ENCODE data around the gene MLIP. TPM values are rescaled to one million over a fixed set of nuclear protein-coding genes. Genes with fewer than 3 reads are reported as not detected.

The MLIP gene
- total and polyA plus RNA-seq, 3 experiments from 2014 or later, result not detected

- H3K4me1 Mint-ChIP-seq, result no peaks in the 10 kb centered on the region
These were observed 67.9 kb downstream of the MLIP start for GRCh38 chr6:54179152-54179551.

GRCh38 chr6:54183616-54184015 is 72.4 kb downstream of the MLIP start:
- no peaks in the 10 kb centered on the region for H3K27me3 Mint-ChIP-seq
- Histone ChIP-seq H3K36me3 (ENCODE audit: insufficient read depth, low read length) (no peaks in the 10 kb centered on the region), H3K4me3 (ENCODE audit: low read length) (no peak overlapping the region), H3K27ac (ENCODE audit: low read depth, low read length) (no peak overlapping the region), H3K27me3 (ENCODE audit: insufficient read depth, low read length, poor library complexity, severe bottlenecking) (no peaks in the 10 kb centered on the region), H3K9me3 (ENCODE audit: low read length) (no peaks in the 10 kb centered on the region), H3K4me1 (ENCODE audit: insufficient read depth, low read length) (no peaks in the 10 kb centered on the region)
- no peak overlapping the region for H3K27ac Mint-ChIP-seq
- POLR2A ChIA-PET, result no interaction called here
- CTCF ChIA-PET, result no interaction called here
- no peaks in the 10 kb centered on the region for H3K4me1 Mint-ChIP-seq
- H3K9me3 Mint-ChIP-seq, result peaks cover 0 to 7% (median 0%) of the 10 kb centered on the region in 5 donors
- H3K36me3 Mint-ChIP-seq, result no peaks in the 10 kb centered on the region
- DNase-seq, result no peak
- no peak overlapping the region for H3K4me3 Mint-ChIP-seq

More at GRCh38 chr6:54179152-54179551, 67.9 kb downstream of the MLIP start:
- CTCF ChIA-PET, result no interaction called here
- H3K9me3 ChIP-seq (ENCODE audit: low read length), result no peaks in the 10 kb centered on the region
- Mint-ChIP-seq H3K9me3 (peaks cover 0 to 14% (median 3%) of the 10 kb centered on the region in 5 donors), H3K27me3 (no peaks in the 10 kb centered on the region), H3K27ac (no peak overlapping the region), H3K36me3 (no peaks in the 10 kb centered on the region), H3K4me3 (no peak overlapping the region)
- no peaks in the 10 kb centered on the region for H3K4me1 ChIP-seq (ENCODE audit: insufficient read depth, low read length)
- no peak overlapping the region for H3K27ac ChIP-seq (ENCODE audit: low read depth, low read length)
- H3K36me3 ChIP-seq (ENCODE audit: insufficient read depth, low read length), result no peaks in the 10 kb centered on the region
- no peaks in the 10 kb centered on the region for H3K27me3 ChIP-seq (ENCODE audit: insufficient read depth, low read length, poor library complexity, severe bottlenecking)
- POLR2A ChIA-PET, result no interaction called here
- no peak overlapping the region for H3K4me3 ChIP-seq (ENCODE audit: low read length)
- DNase-seq, result no peak

GRCh38 chr6:54185885-54186284 is 74.6 kb downstream of the MLIP start:
- CTCF ChIA-PET, result no interaction called here
- H3K9me3 Mint-ChIP-seq, result peaks cover 0 to 3% (median 0%) of the 10 kb centered on the region in 5 donors
- no peaks in the 10 kb centered on the region for H3K4me1 Mint-ChIP-seq
- Histone ChIP-seq H3K36me3 (ENCODE audit: insufficient read depth, low read length) (no peaks in the 10 kb centered on the region), H3K4me3 (ENCODE audit: low read length) (no peak overlapping the region), H3K9me3 (ENCODE audit: low read length) (no peaks in the 10 kb centered on the region), H3K4me1 (ENCODE audit: insufficient read depth, low read length) (no peaks in the 10 kb centered on the region), H3K27me3 (ENCODE audit: insufficient read depth, low read length, poor library complexity, severe bottlenecking) (no peaks in the 10 kb centered on the region), H3K27ac (ENCODE audit: low read depth, low read length) (no peak overlapping the region)
- no peak overlapping the region for H3K4me3 Mint-ChIP-seq
- no peak for DNase-seq
- H3K27ac Mint-ChIP-seq, result no peak overlapping the region
- no peaks in the 10 kb centered on the region for H3K27me3 Mint-ChIP-seq
- POLR2A ChIA-PET, result no interaction called here
- H3K36me3 Mint-ChIP-seq, result no peaks in the 10 kb centered on the region

- no peak overlapping the region for H3K27ac Mint-ChIP-seq
- H3K36me3 Mint-ChIP-seq, result no peaks in the 10 kb centered on the region
- no peaks in the 10 kb centered on the region for H3K27me3 Mint-ChIP-seq
- Histone ChIP-seq H3K36me3 (ENCODE audit: insufficient read depth, low read length) (no peaks in the 10 kb centered on the region), H3K9me3 (ENCODE audit: low read length) (no peaks in the 10 kb centered on the region), H3K27ac (ENCODE audit: low read depth, low read length) (no peak overlapping the region), H3K27me3 (ENCODE audit: insufficient read depth, low read length, poor library complexity, severe bottlenecking) (no peaks in the 10 kb centered on the region), H3K4me3 (ENCODE audit: low read length) (no peak overlapping the region), H3K4me1 (ENCODE audit: insufficient read depth, low read length) (no peaks in the 10 kb centered on the region)
- H3K4me1 Mint-ChIP-seq, result no peaks in the 10 kb centered on the region
- ChIA-PET CTCF (no interaction called here), POLR2A (no interaction called here)
- H3K9me3 Mint-ChIP-seq, result peaks cover 0 to 3% (median 0%) of the 10 kb centered on the region in 5 donors
- H3K4me3 Mint-ChIP-seq, result no peak overlapping the region
- DNase-seq, result no peak
These were observed 77.6 kb downstream of the MLIP start for GRCh38 chr6:54188846-54189245.

- DNase-seq, result no peak
- no peak overlapping the region for H3K27ac Mint-ChIP-seq
- Histone ChIP-seq H3K9me3 (ENCODE audit: low read length) (no peaks in the 10 kb centered on the region), H3K4me3 (ENCODE audit: low read length) (no peak overlapping the region), H3K27me3 (ENCODE audit: insufficient read depth, low read length, poor library complexity, severe bottlenecking) (no peaks in the 10 kb centered on the region), H3K36me3 (ENCODE audit: insufficient read depth, low read length) (no peaks in the 10 kb centered on the region), H3K4me1 (ENCODE audit: insufficient read depth, low read length) (no peaks in the 10 kb centered on the region), H3K27ac (ENCODE audit: low read depth, low read length) (no peak overlapping the region)
- H3K4me3 Mint-ChIP-seq, result no peak overlapping the region
- ChIA-PET CTCF (no interaction called here), POLR2A (no interaction called here)
- H3K36me3 Mint-ChIP-seq, result no peaks in the 10 kb centered on the region
- H3K27me3 Mint-ChIP-seq, result no peaks in the 10 kb centered on the region
- peaks cover 0 to 5% (median 2%) of the 10 kb centered on the region in 5 donors for H3K9me3 Mint-ChIP-seq
- no peaks in the 10 kb centered on the region for H3K4me1 Mint-ChIP-seq
These were observed 80.2 kb downstream of the MLIP start for GRCh38 chr6:54191461-54191860.

- H3K27ac Mint-ChIP-seq, result no peak overlapping the region
- ChIA-PET CTCF (no interaction called here), POLR2A (no interaction called here)
- H3K36me3 ChIP-seq (ENCODE audit: insufficient read depth, low read length), result no peaks in the 10 kb centered on the region
- H3K9me3 ChIP-seq (ENCODE audit: low read length), result no peaks in the 10 kb centered on the region
- H3K36me3 Mint-ChIP-seq, result no peaks in the 10 kb centered on the region
- peaks cover 0 to 10% (median 2%) of the 10 kb centered on the region in 5 donors for H3K9me3 Mint-ChIP-seq
- H3K4me1 ChIP-seq (ENCODE audit: insufficient read depth, low read length), result no peaks in the 10 kb centered on the region
- H3K4me1 Mint-ChIP-seq, result no peaks in the 10 kb centered on the region
- no peak overlapping the region for H3K4me3 ChIP-seq (ENCODE audit: low read length)
- no peak for DNase-seq
- no peak overlapping the region for H3K27ac ChIP-seq (ENCODE audit: low read depth, low read length)
- H3K27me3 ChIP-seq (ENCODE audit: insufficient read depth, low read length, poor library complexity, severe bottlenecking), result no peaks in the 10 kb centered on the region
- H3K4me3 Mint-ChIP-seq, result no peak overlapping the region
- no peaks in the 10 kb centered on the region for H3K27me3 Mint-ChIP-seq
These were observed 81.8 kb downstream of the MLIP start for GRCh38 chr6:54192993-54193392.

- no peak for DNase-seq
- Histone ChIP-seq H3K4me1 (ENCODE audit: insufficient read depth, low read length) (no peaks in the 10 kb centered on the region), H3K4me3 (ENCODE audit: low read length) (no peak overlapping the region), H3K36me3 (ENCODE audit: insufficient read depth, low read length) (no peaks in the 10 kb centered on the region), H3K27ac (ENCODE audit: low read depth, low read length) (no peak overlapping the region), H3K27me3 (ENCODE audit: insufficient read depth, low read length, poor library complexity, severe bottlenecking) (no peaks in the 10 kb centered on the region), H3K9me3 (ENCODE audit: low read length) (no peaks in the 10 kb centered on the region)
- H3K36me3 Mint-ChIP-seq, result no peaks in the 10 kb centered on the region
- POLR2A ChIA-PET, result no interaction called here
- no peak overlapping the region for H3K27ac Mint-ChIP-seq
- H3K4me1 Mint-ChIP-seq, result no peaks in the 10 kb centered on the region
- H3K9me3 Mint-ChIP-seq, result peaks cover 0 to 10% (median 2%) of the 10 kb centered on the region in 5 donors
- CTCF ChIA-PET, result no interaction called here
- H3K4me3 Mint-ChIP-seq, result no peak overlapping the region
- H3K27me3 Mint-ChIP-seq, result no peaks in the 10 kb centered on the region
These were observed 82.3 kb downstream of the MLIP start for GRCh38 chr6:54193560-54193959.

GRCh38 chr6:54194067-54194466 is 82.8 kb downstream of the MLIP start:
- ChIA-PET POLR2A (no interaction called here), CTCF (no interaction called here)
- Mint-ChIP-seq H3K27me3 (no peaks in the 10 kb centered on the region), H3K9me3 (peaks cover 2 to 10% (median 3%) of the 10 kb centered on the region in 5 donors), H3K36me3 (no peaks in the 10 kb centered on the region), H3K4me1 (no peaks in the 10 kb centered on the region), H3K27ac (no peak overlapping the region), H3K4me3 (no peak overlapping the region)
- H3K9me3 ChIP-seq (ENCODE audit: low read length), result no peaks in the 10 kb centered on the region
- H3K27ac ChIP-seq (ENCODE audit: low read depth, low read length), result no peak overlapping the region
- no peak overlapping the region for H3K4me3 ChIP-seq (ENCODE audit: low read length)
- no peaks in the 10 kb centered on the region for H3K36me3 ChIP-seq (ENCODE audit: insufficient read depth, low read length)
- no peaks in the 10 kb centered on the region for H3K27me3 ChIP-seq (ENCODE audit: insufficient read depth, low read length, poor library complexity, severe bottlenecking)
- no peaks in the 10 kb centered on the region for H3K4me1 ChIP-seq (ENCODE audit: insufficient read depth, low read length)
- DNase-seq, result no peak

GRCh38 chr6:54195637-54196036 is 84.4 kb downstream of the MLIP start:
- H3K4me1 Mint-ChIP-seq, result no peaks in the 10 kb centered on the region
- Histone ChIP-seq H3K9me3 (ENCODE audit: low read length) (no peaks in the 10 kb centered on the region), H3K36me3 (ENCODE audit: insufficient read depth, low read length) (no peaks in the 10 kb centered on the region), H3K4me3 (ENCODE audit: low read length) (no peak overlapping the region), H3K4me1 (ENCODE audit: insufficient read depth, low read length) (no peaks in the 10 kb centered on the region), H3K27me3 (ENCODE audit: insufficient read depth, low read length, poor library complexity, severe bottlenecking) (no peaks in the 10 kb centered on the region), H3K27ac (ENCODE audit: low read depth, low read length) (no peak overlapping the region)
- no peak overlapping the region for H3K4me3 Mint-ChIP-seq
- H3K27ac Mint-ChIP-seq, result no peak overlapping the region
- peaks cover 2 to 12% (median 3%) of the 10 kb centered on the region in 5 donors for H3K9me3 Mint-ChIP-seq
- ChIA-PET POLR2A (no interaction called here), CTCF (no interaction called here)
- no peaks in the 10 kb centered on the region for H3K27me3 Mint-ChIP-seq
- DNase-seq, result no peak
- no peaks in the 10 kb centered on the region for H3K36me3 Mint-ChIP-seq
